OCI-LY3 (cell line): Measurements from ENCODE around the gene RHBDL1.
A peak's percentile ranks its signal among the peaks of the same experiment; 100 is the strongest.

Experiments
- H2AFZ ChIP-seq: fragments of 200-600, 300-600 bp; shearing (Covaris generic); 2 replicates; pipeline ENCODE4 v1.6.0; 2014; ENCODE audit warnings: antibody characterized with exemption, low read depth, low read length
- H3K27ac ChIP-seq: fragments of 200-600, 300-600 bp; sonication (generic); 2 replicates; pipeline ENCODE4 v1.5.1; 2014; ENCODE audit warnings: mild to moderate bottlenecking, low read length, moderate library complexity, mixed read lengths
- H3K27me3 ChIP-seq: fragments of 200-600, 300-600 bp; sonication (generic); 2 replicates; pipeline ENCODE4 v1.6.1; 2014; ENCODE audit warnings: low read depth, low read length, mixed read lengths
- H3K36me3 ChIP-seq: fragments of 200-600, 300-600 bp; sonication (generic); replicated peaks from 2 replicates; pipeline ENCODE3; 2014; ENCODE audit warnings: low read depth, low read length, mixed read lengths
- H3K4me1 ChIP-seq: fragments of 300-600, 200-600 bp; sonication (generic); 2 replicates; pipeline ENCODE4 v1.6.1; 2014; ENCODE audit warnings: low read length, mixed read lengths
- H3K4me2 ChIP-seq: fragments of 200-600, 300-600 bp; sonication (generic); 2 replicates; pipeline ENCODE4 v1.6.1; 2014; ENCODE audit warnings: low read length, mixed read lengths
- H3K4me3 ChIP-seq: fragments of 300-600, 200-600 bp; sonication (generic); 2 replicates; pipeline ENCODE4 v1.5.1; 2014; ENCODE audit warnings: antibody characterized with exemption, mild to moderate bottlenecking, low read length, moderate library complexity
- H3K79me2 ChIP-seq: fragments of 300-600, 200-600 bp; shearing (Covaris generic); 2 replicates; pipeline ENCODE4 v1.6.1; 2014; ENCODE audit warnings: mild to moderate bottlenecking, low read length, mixed read lengths
- H3K9ac ChIP-seq: fragments of 300-600, 200-600 bp; shearing (Covaris generic); 2 replicates; pipeline ENCODE4 v1.6.0; 2014; ENCODE audit warnings: mild to moderate bottlenecking, low read length, moderate library complexity
- H3K9me3 ChIP-seq: fragments of 200-600, 300-600 bp; shearing (Covaris generic); 2 replicates; pipeline ENCODE4 v1.6.1; 2014; ENCODE audit warnings: low read length, mixed read lengths; ENCODE audit not compliant: insufficient read depth
- H4K20me1 ChIP-seq: fragments of 200-600, 300-600 bp; sonication (generic); 2 replicates; pipeline ENCODE4 v1.6.1; 2016; ENCODE audit warnings: low read length, mixed read lengths; ENCODE audit not compliant: insufficient read depth
- EZH2phosphoT487 ChIP-seq: fragments of 200-600 bp; shearing (Covaris generic); IDR thresholded peaks from 2 replicates; pipeline ENCODE4 v1.6.1; 2018; ENCODE audit warnings: antibody characterized with exemption, mixed run types, low read depth
- TF ChIP-seq, protein P1 (sequence below): fragments of 200-600, 300-600 bp; sonication (generic); IDR thresholded peaks from 2 replicates; pipeline ENCODE4 v1.5.1; 2014; ENCODE audit warnings: antibody characterized with exemption, low read length, low read depth

The RHBDL1 gene

DNA sequence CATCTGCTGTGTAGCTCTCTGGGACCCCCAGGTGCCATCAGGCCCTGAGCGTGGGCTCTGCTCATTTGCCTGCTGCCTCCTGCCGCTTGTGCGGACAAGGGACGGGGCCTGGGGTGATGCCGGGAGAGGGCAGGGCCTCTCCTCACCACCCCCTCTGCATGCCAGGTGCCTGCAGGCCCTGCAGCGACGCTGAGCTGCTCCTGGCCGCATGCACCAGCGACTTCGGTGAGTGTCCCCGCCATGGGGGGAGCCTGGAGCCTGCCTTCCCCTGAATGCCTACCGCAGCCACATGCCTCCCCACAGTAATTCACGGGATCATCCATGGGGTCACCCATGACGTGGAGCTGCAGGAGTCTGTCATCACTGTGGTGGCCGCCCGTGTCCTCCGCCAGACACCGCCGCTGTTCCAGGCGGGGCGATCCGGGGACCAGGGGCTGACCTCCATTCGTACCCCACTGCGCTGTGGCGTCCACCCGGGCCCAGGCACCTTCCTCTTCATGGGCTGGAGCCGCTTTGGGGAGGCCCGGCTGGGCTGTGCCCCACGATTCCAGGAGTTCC is 41.4 kb downstream of the RHBDL1 start:
- H3K36me3 ChIP-seq, result no peaks in the 10 kb centered on the region
- H3K4me3 ChIP-seq, result no peak overlapping the region
- TF ChIP-seq, protein P1, sequence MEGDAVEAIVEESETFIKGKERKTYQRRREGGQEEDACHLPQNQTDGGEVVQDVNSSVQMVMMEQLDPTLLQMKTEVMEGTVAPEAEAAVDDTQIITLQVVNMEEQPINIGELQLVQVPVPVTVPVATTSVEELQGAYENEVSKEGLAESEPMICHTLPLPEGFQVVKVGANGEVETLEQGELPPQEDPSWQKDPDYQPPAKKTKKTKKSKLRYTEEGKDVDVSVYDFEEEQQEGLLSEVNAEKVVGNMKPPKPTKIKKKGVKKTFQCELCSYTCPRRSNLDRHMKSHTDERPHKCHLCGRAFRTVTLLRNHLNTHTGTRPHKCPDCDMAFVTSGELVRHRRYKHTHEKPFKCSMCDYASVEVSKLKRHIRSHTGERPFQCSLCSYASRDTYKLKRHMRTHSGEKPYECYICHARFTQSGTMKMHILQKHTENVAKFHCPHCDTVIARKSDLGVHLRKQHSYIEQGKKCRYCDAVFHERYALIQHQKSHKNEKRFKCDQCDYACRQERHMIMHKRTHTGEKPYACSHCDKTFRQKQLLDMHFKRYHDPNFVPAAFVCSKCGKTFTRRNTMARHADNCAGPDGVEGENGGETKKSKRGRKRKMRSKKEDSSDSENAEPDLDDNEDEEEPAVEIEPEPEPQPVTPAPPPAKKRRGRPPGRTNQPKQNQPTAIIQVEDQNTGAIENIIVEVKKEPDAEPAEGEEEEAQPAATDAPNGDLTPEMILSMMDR, result no peak
- TF ChIP-seq EZH2phosphoT487, result no peak
- peaks cover 3% of the 10 kb centered on the region; the same call in 1 of the 2 replicates for H3K79me2 ChIP-seq
- H3K27me3 ChIP-seq, result no peaks in the 10 kb centered on the region; the same call in 1 of the 2 replicates
- H4K20me1 ChIP-seq, result peaks cover 4% of the 10 kb centered on the region; the same call in 1 of the 2 replicates
- no peak overlapping the region for H3K9ac ChIP-seq
- no peak overlapping the region for H2AFZ ChIP-seq
- H3K4me1 ChIP-seq, result peaks cover 14% of the 10 kb centered on the region
- no peak overlapping the region for H3K4me2 ChIP-seq
- H3K9me3 ChIP-seq, result no peaks in the 10 kb centered on the region
- no peak overlapping the region for H3K27ac ChIP-seq

DNA sequence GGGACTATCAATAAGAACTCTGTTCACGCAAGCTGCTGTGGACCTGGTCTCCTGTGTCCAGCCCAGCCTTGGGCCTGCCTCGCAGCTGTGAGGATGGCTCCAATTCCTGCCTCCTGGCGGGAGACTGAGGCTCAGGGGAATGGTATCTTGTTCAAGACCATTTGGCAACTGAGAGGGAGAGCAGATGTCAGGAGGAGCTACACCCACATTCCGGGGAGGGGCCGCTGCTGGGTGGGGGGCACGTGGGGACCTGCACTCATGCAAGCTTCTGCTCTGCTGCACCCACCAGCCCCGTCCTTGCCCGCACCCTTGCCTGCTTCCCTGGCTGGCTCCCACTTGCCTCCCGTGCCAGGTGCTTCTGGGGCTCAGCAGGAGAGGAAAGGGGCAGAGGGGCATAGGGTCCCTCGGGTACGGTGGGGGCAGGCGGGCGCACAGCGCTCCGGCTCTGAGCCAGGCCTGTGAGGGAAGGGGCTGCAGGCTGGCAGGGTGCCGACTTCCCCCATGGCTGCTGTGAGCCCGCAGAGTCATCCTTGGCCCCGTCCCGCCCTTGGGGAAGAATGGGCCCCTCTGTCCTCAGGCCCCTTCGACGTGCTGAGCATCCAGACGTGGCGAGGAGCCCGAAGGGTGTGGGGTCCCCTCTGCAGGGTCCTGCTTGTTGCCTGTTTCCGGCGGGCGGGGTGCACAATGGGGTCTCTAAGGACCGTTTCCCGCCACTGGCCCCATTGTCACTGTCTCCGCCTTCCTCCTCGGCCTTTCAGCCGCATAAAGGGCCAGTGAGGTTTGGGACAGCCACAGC is 42.2 kb downstream of the RHBDL1 start:
- Histone ChIP-seq H3K4me3 (no peak overlapping the region), H4K20me1 (peaks cover 4% of the 10 kb centered on the region; the same call in 1 of the 2 replicates), H3K27me3 (no peaks in the 10 kb centered on the region; the same call in 1 of the 2 replicates), H3K9me3 (no peaks in the 10 kb centered on the region), H3K79me2 (peaks cover 5% of the 10 kb centered on the region; the same call in 1 of the 2 replicates), H2AFZ (no peak overlapping the region), H3K4me1 (peaks cover 17% of the 10 kb centered on the region), H3K27ac (no peak overlapping the region), H3K4me2 (no peak overlapping the region), H3K9ac (no peak overlapping the region), H3K36me3 (no peaks in the 10 kb centered on the region)
- TF ChIP-seq, protein P1, result no peak
- TF ChIP-seq EZH2phosphoT487, result no peak

DNA sequence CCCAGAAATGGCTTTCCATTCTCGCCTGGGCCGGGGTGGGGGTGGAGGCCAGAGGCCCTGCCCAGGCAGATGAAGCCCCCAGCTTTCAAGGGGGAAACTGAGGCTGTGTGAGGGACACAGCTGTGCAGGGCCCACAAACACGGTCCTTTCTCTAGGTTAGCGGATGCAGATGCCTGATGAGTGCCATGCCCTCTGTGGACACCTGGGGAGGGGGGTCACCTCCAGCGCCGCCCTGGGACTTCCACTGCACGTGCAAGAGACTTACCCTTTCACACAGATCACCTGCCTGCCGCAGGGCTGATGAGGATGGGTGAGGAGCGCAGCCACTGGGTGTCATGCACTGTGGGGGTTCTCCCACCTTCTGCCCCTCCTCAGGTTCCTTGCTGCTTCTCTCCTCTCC is 42.9 kb downstream of the RHBDL1 start:
- H3K27me3 ChIP-seq, result no peaks in the 10 kb centered on the region; the same call in 1 of the 2 replicates
- peaks cover 17% of the 10 kb centered on the region for H3K4me1 ChIP-seq
- TF ChIP-seq EZH2phosphoT487, result no peak
- TF ChIP-seq, protein P1, result no peak
- H3K9me3 ChIP-seq, result no peaks in the 10 kb centered on the region
- peaks cover 5% of the 10 kb centered on the region; the same call in 1 of the 2 replicates for H3K79me2 ChIP-seq
- H3K4me3 ChIP-seq, result no peak overlapping the region
- no peak overlapping the region for H3K27ac ChIP-seq
- no peak overlapping the region for H2AFZ ChIP-seq
- H3K9ac ChIP-seq, result no peak overlapping the region
- peaks cover 3% of the 10 kb centered on the region for H3K36me3 ChIP-seq
- no peak overlapping the region for H3K4me2 ChIP-seq
- peaks cover 4% of the 10 kb centered on the region; the same call in 1 of the 2 replicates for H4K20me1 ChIP-seq

DNA sequence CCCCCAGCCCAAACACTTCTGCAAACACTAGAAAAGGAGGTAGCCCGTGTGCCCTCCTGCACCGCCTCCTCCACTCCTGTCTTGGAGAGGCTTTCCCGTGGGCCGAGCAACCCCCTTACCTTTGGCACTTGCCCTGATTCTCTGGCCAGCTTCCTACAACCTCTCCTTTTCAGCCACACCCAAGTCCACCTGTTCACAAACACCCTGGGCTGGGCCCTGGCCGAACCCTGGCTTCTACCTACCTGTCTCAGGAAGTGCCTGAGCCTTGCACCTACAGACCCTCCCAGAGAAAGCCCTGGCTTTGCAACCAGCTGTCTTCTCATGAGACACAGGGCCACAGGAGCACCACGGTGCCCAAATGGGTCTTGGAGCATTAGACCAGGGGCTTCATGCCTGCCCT is 43.5 kb downstream of the RHBDL1 start:
- no peak overlapping the region for H3K4me3 ChIP-seq

More for the DNA sequence above, 43.5 kb downstream of the RHBDL1 start:
- peaks cover 4% of the 10 kb centered on the region; the same call in 1 of the 2 replicates for H4K20me1 ChIP-seq
- peak overlapping the region; percentile 8; the same call in 1 of the 2 replicates for H3K4me2 ChIP-seq
- peaks cover 17% of the 10 kb centered on the region for H3K4me1 ChIP-seq
- no peak overlapping the region for H3K27ac ChIP-seq
- no peaks in the 10 kb centered on the region for H3K9me3 ChIP-seq
- H3K27me3 ChIP-seq, result no peaks in the 10 kb centered on the region; the same call in 1 of the 2 replicates
- H2AFZ ChIP-seq, result no peak overlapping the region
- peaks cover 5% of the 10 kb centered on the region; the same call in 1 of the 2 replicates for H3K79me2 ChIP-seq
- no peak overlapping the region for H3K9ac ChIP-seq
- TF ChIP-seq EZH2phosphoT487, result no peak
- TF ChIP-seq, protein P1, result no peak
- peaks cover 3% of the 10 kb centered on the region for H3K36me3 ChIP-seq
